ENCODE data around the gene TMEM204. TPM values are rescaled to one million over a fixed set of nuclear protein-coding genes. Genes with fewer than 3 reads are reported as not detected.

TMEM204 gene
- total RNA-seq, 1 experiment from 2014 or later = not detected

GRCh38 chr16:1505912-1506311 is 27.6 kb upstream of the TMEM204 start:
- CTCF ChIA-PET = no interaction called here
- no peak for TF ChIP-seq CTCF (conservative IDR thresholded peaks at IDR 0.05; ENCODE audit: low read depth, low read length)
- no peak for TF ChIP-seq EZH2 (IDR thresholded peaks at IDR 0.05; ENCODE audit: borderline replicate concordance, low read depth, low read length, poor library complexity, severe bottlenecking)
- H3K27ac ChIP-seq (ENCODE audit: low read depth, low read length, poor library complexity, severe bottlenecking) = no peak overlapping the region
- intact Hi-C loops (cut with micrococcal nuclease; ENCODE audit: unreplicated experiment) = no loop called here
- H3K4me1 ChIP-seq (ENCODE audit: insufficient read depth, low read length, poor library complexity, severe bottlenecking) = no peaks in the 10 kb centered on the region
- H3K27me3 ChIP-seq (replicated peaks; ENCODE audit: insufficient read depth, low read depth, low read length, poor library complexity) = no peaks in the 10 kb centered on the region
- no peak overlapping the region for H3K4me3 ChIP-seq (ENCODE audit: low read depth, low read length, poor library complexity, severe bottlenecking)
- H3K9me3 ChIP-seq (ENCODE audit: low read depth, low read length, poor library complexity, severe bottlenecking) = no peaks in the 10 kb centered on the region
- no peak for DNase-seq (ENCODE audit: low spot score)
- H3K36me3 ChIP-seq (ENCODE audit: insufficient read depth, low read length, poor library complexity, severe bottlenecking) = peaks cover 19% of the 10 kb centered on the region
- POLR2A ChIA-PET (ENCODE audit: low non-redundant PET) = no interaction called here
- no TSS peak for BruUV-seq (replicated peaks)

GRCh38 chr16:1506494-1507213 is 26.8 kb upstream of the TMEM204 start:
- intact Hi-C loops (cut with micrococcal nuclease; ENCODE audit: unreplicated experiment) = no loop called here
- Histone ChIP-seq H3K4me1 (ENCODE audit: insufficient read depth, low read length, poor library complexity, severe bottlenecking) (no peaks in the 10 kb centered on the region), H3K9me3 (ENCODE audit: low read depth, low read length, poor library complexity, severe bottlenecking) (no peaks in the 10 kb centered on the region), H3K27ac (ENCODE audit: low read depth, low read length, poor library complexity, severe bottlenecking) (no peak overlapping the region), H3K4me3 (ENCODE audit: low read depth, low read length, poor library complexity, severe bottlenecking) (no peak overlapping the region), H3K36me3 (ENCODE audit: insufficient read depth, low read length, poor library complexity, severe bottlenecking) (peaks cover 14% of the 10 kb centered on the region), H3K27me3 (replicated peaks; ENCODE audit: insufficient read depth, low read depth, low read length, poor library complexity) (no peaks in the 10 kb centered on the region)
- BruUV-seq (replicated peaks) = no TSS peak
- no peak for DNase-seq (ENCODE audit: low spot score)
- POLR2A ChIA-PET (ENCODE audit: low non-redundant PET) = no interaction called here
- TF ChIP-seq CTCF (conservative IDR thresholded peaks at IDR 0.05; ENCODE audit: low read depth, low read length) (no peak), EZH2 (IDR thresholded peaks at IDR 0.05; ENCODE audit: borderline replicate concordance, low read depth, low read length, poor library complexity, severe bottlenecking) (no peak)
- CTCF ChIA-PET = no interaction called here

GRCh38 chr16:1508494-1509187 is 24.8 kb upstream of the TMEM204 start:
- BruUV-seq (replicated peaks) = no TSS peak
- DNase-seq (ENCODE audit: low spot score) = no peak
- CTCF ChIA-PET = no interaction called here

More at GRCh38 chr16:1508494-1509187, 24.8 kb upstream of the TMEM204 start:
- H3K27ac ChIP-seq (ENCODE audit: low read depth, low read length, poor library complexity, severe bottlenecking) = no peak overlapping the region
- H3K4me3 ChIP-seq (ENCODE audit: low read depth, low read length, poor library complexity, severe bottlenecking) = no peak overlapping the region
- H3K27me3 ChIP-seq (replicated peaks; ENCODE audit: insufficient read depth, low read depth, low read length, poor library complexity) = no peaks in the 10 kb centered on the region
- H3K4me1 ChIP-seq (ENCODE audit: insufficient read depth, low read length, poor library complexity, severe bottlenecking) = no peaks in the 10 kb centered on the region
- H3K36me3 ChIP-seq (ENCODE audit: insufficient read depth, low read length, poor library complexity, severe bottlenecking) = no peaks in the 10 kb centered on the region
- no peaks in the 10 kb centered on the region for H3K9me3 ChIP-seq (ENCODE audit: low read depth, low read length, poor library complexity, severe bottlenecking)
- intact Hi-C loops (cut with micrococcal nuclease; ENCODE audit: unreplicated experiment) = no loop called here
- no peak for TF ChIP-seq EZH2 (IDR thresholded peaks at IDR 0.05; ENCODE audit: borderline replicate concordance, low read depth, low read length, poor library complexity, severe bottlenecking)
- TF ChIP-seq CTCF (conservative IDR thresholded peaks at IDR 0.05; ENCODE audit: low read depth, low read length) = no peak
- POLR2A ChIA-PET (ENCODE audit: low non-redundant PET) = no interaction called here
